D721Med (cell line): ENCODE results near the gene HS2ST1.

ENCODE experiments used
- DNase-seq: peaks from one replicate; pipeline ENCODE4 v3.0.0; 2011; ENCODE audit warnings: low spot score; ENCODE audit not compliant: insufficient read length
- FAIRE-seq: peaks from 2 replicates; lab custom pipeline; 2011; peaks lifted over from hg19 to GRCh38; lab: Jason Lieb, UNC
- TF ChIP-seq, protein P1 (sequence below): IDR thresholded peaks from 2 replicates; pipeline ENCODE4 v1.5.1; 2012; ENCODE audit warnings: mild to moderate bottlenecking, control low read depth; ENCODE audit not compliant: insufficient read depth; ENCODE audit errors: missing control alignments

HS2ST1 gene

GRCh38 chr1:87106867-87107266 lies 192.4 kb downstream of the HS2ST1 start:
- TF ChIP-seq, protein P1, sequence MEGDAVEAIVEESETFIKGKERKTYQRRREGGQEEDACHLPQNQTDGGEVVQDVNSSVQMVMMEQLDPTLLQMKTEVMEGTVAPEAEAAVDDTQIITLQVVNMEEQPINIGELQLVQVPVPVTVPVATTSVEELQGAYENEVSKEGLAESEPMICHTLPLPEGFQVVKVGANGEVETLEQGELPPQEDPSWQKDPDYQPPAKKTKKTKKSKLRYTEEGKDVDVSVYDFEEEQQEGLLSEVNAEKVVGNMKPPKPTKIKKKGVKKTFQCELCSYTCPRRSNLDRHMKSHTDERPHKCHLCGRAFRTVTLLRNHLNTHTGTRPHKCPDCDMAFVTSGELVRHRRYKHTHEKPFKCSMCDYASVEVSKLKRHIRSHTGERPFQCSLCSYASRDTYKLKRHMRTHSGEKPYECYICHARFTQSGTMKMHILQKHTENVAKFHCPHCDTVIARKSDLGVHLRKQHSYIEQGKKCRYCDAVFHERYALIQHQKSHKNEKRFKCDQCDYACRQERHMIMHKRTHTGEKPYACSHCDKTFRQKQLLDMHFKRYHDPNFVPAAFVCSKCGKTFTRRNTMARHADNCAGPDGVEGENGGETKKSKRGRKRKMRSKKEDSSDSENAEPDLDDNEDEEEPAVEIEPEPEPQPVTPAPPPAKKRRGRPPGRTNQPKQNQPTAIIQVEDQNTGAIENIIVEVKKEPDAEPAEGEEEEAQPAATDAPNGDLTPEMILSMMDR, result no peak

GRCh38 chr1:87108228-87108627 lies 193.8 kb downstream of the HS2ST1 start:
- DNase-seq (no peak), FAIRE-seq (no peak)
- TF ChIP-seq, protein P1, result no peak

More at GRCh38 chr1:87106867-87107266, 192.4 kb downstream of the HS2ST1 start:
- DNase-seq (no peak), FAIRE-seq (no peak)

DNA sequence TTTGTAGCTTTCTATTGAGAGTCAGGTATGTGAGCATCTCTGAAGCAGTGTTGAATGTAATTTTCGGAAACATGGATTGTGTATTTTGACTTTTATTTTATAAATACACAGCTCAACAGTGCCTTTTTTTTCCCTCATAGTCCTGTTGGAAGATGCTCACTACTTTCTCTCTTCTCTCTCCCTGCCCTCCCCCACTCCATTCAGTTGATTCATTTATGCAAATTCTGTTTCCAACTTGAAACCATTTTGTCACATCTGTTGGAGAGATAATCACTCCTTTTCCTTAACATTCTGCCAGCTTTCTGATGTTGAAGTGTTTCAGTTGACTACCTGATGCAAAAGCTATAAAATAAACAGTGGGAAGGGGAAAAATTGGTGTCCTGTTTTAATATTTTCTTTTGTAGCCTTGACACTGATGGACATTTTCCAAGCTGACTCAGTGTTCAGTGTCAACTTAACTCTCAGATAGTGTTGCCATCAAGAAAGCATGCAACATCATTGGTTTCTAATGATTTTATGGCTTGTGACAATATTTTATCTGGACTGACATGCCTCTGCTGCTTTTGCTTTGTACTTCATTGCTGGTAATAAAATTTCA lies 194.5 kb downstream of the HS2ST1 start:
- FAIRE-seq, result no peak
- DNase-seq, result no peak

GRCh38 chr1:87111659-87112371 lies 197.4 kb downstream of the HS2ST1 start:
- DNase-seq, result no peak
- TF ChIP-seq, protein P1, result no peak
- peak; percentile 60 for FAIRE-seq

More for the DNA sequence above, 194.5 kb downstream of the HS2ST1 start:
- TF ChIP-seq, protein P1, result no peak

GRCh38 chr1:87113313-87113712 lies 198.9 kb downstream of the HS2ST1 start:
- TF ChIP-seq, protein P1, result no peak
- FAIRE-seq, result no peak
- DNase-seq, result no peak

GRCh38 chr1:87115317-87115890 lies 201.0 kb downstream of the HS2ST1 start:
- FAIRE-seq, result no peak
- TF ChIP-seq, protein P1, result no peak
- DNase-seq, result no peak
